ENCODE measurements around the gene ZCCHC3.
A peak's percentile ranks its signal among the peaks of the same experiment; 100 is the strongest.
"Not testable (repeated sequence)": the region's sequence is repeated elsewhere in the genome, so short reads cannot be mapped to it uniquely, and the experiment has no call there.

ZCCHC3 gene

DNA sequence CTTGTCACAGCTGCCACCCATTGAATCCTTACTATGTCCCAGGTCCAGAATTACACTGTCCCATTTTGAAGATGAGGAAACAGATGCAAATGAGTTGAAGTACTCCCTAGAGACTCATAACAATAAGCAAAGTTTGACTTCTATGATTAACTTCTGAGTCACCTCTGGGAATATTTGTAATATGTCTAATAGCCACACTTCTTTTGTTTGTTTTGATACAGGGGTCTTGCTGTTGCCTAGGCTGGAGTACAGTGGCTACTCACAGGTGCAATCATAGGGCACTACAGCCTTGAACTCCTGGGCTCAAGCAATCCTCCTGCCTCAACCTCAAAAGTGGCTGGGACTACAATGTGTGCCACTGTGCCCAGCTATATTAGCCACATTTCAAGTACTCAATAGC lies 16.6 kb downstream of the ZCCHC3 start:
- DNase-seq, result no peak

- no peak for DNase-seq
Observed at GRCh38 chr20:316316-317068, 19.1 kb downstream of the ZCCHC3 start.

DNA sequence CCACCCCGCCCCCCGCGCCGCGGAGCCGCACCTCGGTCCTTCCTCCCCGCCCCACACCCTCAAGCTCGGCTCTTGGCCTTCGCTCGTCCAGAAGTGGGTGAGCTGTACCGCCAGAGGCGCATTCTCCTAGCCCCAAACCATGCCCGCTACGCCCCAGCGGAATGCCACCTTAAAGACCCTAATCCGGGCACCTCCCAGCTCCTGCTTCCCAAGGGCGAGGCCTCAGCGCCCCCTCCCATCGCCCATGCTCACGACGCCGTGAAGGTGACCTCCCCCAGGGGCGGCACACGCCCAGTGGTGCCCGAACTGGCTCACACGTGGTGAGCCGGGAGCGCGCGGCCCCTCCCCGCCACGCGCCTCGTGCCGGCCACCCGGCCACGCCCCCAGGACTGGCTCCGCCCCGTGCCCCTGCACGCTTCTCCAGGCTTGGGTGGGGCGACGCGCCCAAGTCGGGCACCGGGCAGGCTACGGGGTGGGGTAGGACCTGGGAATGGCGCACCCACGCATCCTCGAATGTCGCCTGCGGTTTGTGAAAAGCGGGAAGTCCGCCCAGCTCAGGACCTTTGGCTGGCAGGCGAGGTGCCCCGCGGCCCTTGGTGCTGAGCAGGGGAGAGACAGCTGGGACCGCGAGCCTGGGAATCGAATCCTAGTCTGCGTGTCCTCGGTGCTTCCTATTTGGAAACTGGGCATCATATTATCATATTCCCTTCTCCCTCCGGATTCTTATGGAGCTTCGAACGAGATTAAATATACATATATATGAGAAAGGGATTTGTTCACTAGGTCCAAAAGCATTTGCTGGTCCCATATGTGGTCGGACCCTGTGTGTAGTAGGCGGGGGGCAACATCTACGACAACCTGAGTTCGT lies 27.0 kb downstream of the ZCCHC3 start:
- DNase-seq, result peak; percentile 90

GRCh38 chr20:325045-325888 lies 27.9 kb downstream of the ZCCHC3 start, which contains the start of gene SOX12:
Gene SOX12 (plus strand): TSS chr20:325552. CDS start chr20:325925, 373 bp downstream.
- DNase-seq, result peak; percentile 96

DNA sequence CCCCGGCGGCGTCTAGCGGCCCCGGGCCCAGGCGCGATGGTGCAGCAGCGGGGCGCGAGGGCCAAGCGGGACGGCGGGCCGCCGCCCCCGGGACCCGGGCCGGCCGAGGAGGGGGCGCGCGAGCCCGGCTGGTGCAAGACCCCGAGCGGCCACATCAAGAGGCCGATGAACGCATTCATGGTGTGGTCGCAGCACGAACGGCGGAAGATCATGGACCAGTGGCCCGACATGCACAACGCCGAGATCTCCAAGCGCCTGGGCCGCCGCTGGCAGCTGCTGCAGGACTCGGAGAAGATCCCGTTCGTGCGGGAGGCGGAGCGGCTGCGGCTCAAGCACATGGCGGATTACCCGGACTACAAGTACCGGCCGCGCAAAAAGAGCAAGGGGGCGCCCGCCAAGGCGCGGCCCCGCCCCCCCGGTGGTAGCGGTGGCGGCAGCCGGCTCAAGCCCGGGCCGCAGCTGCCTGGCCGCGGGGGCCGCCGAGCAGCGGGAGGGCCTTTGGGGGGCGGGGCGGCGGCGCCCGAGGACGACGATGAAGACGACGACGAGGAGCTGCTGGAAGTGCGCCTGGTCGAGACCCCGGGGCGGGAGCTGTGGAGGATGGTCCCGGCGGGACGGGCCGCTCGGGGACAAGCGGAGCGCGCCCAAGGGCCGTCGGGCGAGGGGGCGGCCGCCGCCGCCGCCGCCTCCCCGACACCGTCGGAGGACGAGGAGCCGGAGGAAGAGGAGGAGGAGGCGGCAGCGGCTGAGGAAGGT lies 28.7 kb downstream of the ZCCHC3 start:
- DNase-seq, result peak; percentile 43

GRCh38 chr20:326645-327185 lies 29.3 kb downstream of the ZCCHC3 start:
- no peak for DNase-seq

DNA sequence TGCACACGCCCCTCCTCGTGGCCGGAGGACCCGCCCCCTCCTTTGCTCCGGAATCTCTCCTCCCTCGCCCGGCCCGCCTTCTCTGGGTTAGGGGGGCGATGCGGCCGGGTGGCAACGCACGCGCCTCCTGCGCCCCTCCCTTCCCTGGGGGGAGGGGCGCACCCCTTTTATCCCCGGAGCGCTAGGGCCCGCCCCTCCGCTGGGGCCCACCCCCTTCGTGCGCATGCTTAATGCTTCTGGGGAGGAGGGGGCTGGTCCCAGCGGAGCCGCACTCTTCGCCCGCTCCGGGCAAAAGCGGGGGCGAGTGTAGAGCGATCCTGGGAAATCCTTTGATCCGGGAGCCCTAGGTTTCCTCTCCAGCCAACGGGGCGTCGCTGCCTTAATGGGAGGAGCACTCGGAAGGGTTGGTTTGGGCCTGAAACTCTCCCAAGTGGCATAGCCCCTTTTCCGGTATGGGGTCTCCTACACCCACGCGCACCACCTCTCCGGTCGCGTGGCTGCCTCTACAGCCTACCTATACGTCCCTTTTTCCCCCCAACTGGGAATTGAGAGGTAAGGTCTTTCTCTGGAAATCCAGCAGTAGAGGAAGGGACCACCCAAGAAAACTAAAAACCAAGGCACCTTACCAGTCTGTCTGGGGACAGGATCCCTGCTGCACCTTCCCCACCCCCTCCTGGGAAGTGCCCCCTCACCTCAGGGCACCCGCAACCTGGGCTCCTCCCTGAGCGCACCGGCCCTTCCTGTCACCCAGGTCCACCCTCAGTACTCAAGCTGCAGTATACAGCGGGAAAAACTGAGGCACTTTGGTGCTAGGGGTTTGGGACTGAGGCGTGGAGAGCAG lies 30.0 kb downstream of the ZCCHC3 start:
- DNase-seq, result peak; percentile 79

DNA sequence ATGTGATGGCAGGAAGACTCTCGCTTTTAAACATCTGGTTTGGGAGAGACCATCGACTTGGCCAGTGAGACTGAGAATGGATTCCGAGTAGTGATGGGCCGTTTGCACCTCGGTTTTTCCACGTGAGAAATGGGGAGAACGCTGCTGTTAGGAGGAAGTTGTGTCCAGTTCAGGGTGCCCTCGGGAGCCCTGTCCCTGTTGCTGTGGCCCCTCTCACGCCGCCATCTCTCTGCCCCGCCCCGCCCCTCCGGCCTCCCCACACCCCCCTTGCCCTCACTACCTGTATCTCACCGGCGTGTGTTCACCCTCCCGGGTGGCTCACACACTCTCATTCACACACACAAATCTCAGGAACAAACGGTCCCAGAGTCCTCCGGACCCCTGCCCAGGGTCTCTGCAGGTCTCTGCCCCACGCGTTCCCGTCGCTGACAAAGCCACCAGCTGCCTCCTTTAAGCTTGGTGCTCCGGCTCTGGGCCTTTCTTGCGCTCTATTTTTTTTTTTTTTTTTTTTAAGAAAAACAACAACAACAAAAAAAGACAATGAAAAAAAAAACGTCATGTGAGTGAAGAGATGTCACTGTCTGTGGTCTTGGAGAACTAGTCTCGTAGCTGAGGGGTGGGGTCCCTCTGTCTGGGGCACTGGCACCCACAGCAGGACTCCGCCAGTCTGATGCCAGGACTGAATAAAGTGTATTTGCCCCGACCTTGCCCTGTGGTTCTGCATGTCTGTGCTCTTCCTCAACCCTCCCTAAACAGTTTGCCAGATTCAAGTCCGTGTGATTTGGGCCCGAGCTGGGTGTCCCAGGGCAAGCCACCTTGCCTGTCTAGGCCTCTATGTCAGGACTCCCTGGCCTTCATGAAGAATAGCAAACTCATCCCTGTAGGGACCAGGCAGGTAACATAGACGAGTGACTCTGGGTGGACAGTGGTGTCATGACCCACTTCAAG lies 30.9 kb downstream of the ZCCHC3 start:
- no peak for DNase-seq

DNA sequence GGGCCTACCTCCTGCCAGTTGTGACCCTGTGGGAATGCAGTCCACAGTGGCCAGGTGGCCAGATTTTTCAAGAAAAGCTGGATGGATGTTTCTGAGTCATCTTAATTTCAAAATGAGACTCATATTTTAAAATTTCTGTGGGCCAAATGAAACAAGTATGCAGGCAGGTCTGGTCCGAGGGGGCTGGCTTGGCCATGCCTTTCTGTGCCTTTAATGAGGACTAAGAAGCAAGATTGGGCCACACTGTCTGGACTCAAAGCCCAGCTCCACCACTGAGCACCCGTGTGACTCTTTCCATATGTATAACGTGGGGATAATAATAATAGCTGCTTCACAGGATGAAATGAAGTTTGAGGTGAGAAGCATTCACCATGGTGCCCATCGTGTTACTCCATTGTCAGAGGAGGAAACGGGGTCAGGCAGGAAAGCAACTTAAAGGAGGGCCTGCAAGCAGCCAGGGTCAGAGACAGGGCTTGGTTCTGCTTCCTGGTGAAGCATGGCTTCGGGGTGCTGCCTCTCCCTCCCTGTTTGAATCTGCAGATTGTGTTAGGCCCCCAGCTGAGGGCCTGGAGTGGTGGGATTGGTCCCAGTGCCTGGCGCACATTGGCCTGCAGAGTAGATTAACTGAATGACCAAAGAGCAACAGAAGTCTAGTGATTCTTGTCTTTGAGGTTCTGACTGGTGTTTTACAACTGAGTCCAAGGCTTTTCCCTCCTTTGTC lies 31.8 kb downstream of the ZCCHC3 start:
- DNase-seq, result no peak

- DNase-seq, result no peak
Observed at GRCh38 chr20:329851-330232, 32.5 kb downstream of the ZCCHC3 start.

- DNase-seq, result peak; percentile 80
Observed at GRCh38 chr20:330233-331149, 33.1 kb downstream of the ZCCHC3 start.

GRCh38 chr20:334578-334977 lies 37.2 kb downstream of the ZCCHC3 start:
- DNase-seq, result no peak

DNA sequence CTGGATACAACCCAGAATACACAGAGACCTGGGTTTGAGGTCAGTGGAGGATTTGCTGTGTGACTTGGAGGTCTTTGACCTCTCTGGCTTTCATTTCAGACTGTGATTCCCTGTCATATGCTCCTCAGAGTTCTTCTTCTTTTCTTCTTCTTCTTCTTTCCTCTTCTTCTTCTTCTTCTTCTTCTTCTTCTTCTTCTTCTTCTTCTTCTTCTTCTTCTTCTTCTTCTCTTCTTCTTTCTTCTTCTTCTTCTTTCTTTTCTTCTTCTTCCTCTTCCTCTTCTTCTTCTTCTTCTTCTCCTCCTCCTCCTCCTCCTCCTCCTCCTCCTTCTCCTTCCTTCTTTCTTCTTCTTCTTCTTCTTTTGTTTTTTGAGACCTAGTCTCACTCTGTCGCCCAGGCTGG lies 38.7 kb downstream of the ZCCHC3 start:
- not testable (repeated sequence) for DNase-seq

DNA sequence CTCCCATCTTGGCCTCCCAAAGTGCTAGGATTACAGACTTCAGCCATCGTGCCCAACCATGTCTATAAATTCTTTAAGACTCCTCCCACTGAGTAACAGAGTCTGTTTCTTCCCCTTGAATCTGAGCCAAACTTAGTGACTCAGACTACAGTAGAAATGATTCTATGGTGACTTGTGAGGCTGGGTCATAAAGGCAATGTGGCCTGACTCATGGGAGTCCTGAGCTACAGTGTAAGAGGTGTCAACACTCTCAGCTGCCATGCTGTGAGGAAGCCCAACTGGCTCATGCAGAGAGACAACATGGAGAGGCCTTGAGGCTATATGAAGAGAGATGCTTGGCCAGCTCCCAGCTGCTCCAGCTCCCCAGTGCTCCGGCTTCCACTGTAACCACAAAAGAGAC lies 44.3 kb downstream of the ZCCHC3 start:
- DNase-seq, result no peak

- no peak for DNase-seq
Observed at GRCh38 chr20:343107-343506, 45.7 kb downstream of the ZCCHC3 start.

DNA sequence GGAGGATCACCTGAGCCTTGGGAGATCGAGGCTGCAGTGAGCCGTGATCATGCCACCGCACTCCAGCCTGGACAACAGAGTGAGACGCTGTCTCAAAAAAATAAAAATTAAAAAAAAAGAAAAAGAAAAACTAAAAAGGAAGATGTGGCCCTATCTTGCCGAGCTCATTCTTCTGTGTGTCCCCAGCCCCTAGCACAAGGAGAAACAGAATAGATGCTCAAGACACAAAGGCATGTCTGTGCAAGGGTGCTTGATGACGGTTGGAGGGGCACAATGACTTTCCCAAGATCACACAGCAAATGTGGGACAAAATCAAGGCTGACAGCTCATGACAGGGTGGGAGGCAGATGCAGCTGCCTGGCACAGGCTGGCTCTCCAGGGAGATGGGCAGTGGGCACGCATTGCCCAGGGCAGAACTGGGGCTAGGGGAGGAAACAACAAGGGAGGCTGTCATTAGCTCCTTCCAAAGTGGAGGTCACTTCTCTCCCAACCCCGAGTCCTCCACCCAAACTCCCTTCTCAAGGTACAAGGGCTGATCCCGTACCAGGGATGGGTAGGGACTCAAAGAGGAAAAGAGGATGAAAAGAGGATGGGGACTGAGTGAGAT lies 48.8 kb downstream of the ZCCHC3 start:
- no peak for DNase-seq

DNA sequence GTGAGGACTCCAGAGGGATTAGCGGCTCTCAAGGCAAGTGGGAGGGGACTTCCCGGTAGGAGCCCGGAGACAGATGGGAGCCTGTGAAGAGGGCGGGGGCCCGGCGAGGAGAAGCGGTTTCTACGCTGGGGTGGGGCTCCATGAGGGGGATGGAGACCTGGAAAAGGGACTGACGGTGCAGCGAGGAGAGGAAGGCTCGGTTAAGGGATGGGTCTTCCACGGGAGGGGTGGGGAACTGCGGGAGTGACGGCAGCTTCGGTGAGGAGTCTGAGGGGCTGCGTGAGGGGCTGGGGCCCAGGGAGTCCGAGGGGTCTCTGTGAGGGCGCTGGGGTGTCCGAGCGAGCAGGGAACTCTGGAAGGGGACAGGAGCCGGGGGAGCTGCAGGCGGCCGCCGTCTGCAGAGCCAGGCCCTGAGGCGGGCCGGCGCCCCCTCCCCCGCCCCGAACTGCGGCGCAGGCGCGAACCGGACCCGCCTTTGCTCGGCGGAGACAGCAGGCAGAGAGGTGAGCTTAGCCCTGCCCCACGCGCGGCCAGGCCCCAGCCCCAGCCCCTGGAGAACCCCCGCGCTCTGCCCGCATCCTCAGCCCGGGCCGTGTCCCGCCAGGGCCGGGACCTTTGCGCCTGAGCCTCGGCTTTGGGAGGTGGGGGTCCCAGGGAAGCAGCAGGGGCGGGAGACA lies 49.4 kb downstream of the ZCCHC3 start, which contains the start of gene NRSN2:
Gene NRSN2 (plus strand): TSS at position 472 of the 677 bp plus-strand sequence. CDS start 2,533 bp downstream, outside the sequence.
- DNase-seq, result peak; percentile 23
